MM.1S (cell line): ENCODE data around the gene LTBP3.

Source experiments
- CTCF ChIP-seq: fragments of 300-600 bp; sonication (generic); IDR thresholded peaks from 2 replicates; pipeline ENCODE4 v1.5.1; 2016; ENCODE audit warnings: antibody characterized with exemption, low read length, mixed read lengths
- EZH2 ChIP-seq: fragments of 300-600 bp; sonication (generic); optimal IDR thresholded peaks from 2 replicates; pipeline ENCODE3; 2017; ENCODE audit warnings: low read depth, mild to moderate bottlenecking, antibody characterized with exemption, low read length, mixed read lengths
- EZH2phosphoT487 ChIP-seq: fragments of 300-600 bp; sonication (generic); IDR thresholded peaks from 2 replicates; pipeline ENCODE4 v1.6.1; 2018; ENCODE audit warnings: antibody characterized with exemption, low read length

- TF ChIP-seq CTCF: no peak
- no peak for TF ChIP-seq EZH2
- TF ChIP-seq EZH2phosphoT487: no peak
Measured at GRCh38 chr11:65573391-65574079, 15.4 kb upstream of the LTBP3 start.
